IMR-90 (cell line): ENCODE results near the gene CST5. TPM values are rescaled to one million over a fixed set of nuclear protein-coding genes. Genes with fewer than 3 reads are reported as not detected.
"Not testable (repeated sequence)": the region's sequence is repeated elsewhere in the genome, so short reads cannot be mapped to it uniquely, and the experiment has no call there.

ENCODE experiments used
- ATAC-seq: fragments of 200-7000 bp; cut with Tn5 transposase; 2 replicates; pipeline ENCODE4 v1.9.1; 2020; ENCODE audit warnings: low read depth, mild to moderate bottlenecking, moderate library complexity
- BruUV-seq: library from RNA; stranded (reverse); fragments of 400-500 nt; replicated peaks from 2 replicates; lab custom pipeline; 2021; lab: Mats Ljungman, UMichigan
- CTCF ChIA-PET: fragments of 300-600 bp; formaldehyde crosslinking; extraction: SDS; loops from one replicate; lab custom pipeline; 2021; ENCODE audit warnings: antibody characterized with exemption; lab: Yijun Ruan, JAX
- POLR2A ChIA-PET: fragments of 300-600 bp; sonication (Branson Sonifier 250); formaldehyde crosslinking; loops from one replicate; lab custom pipeline; 2022; ENCODE audit warnings: antibody characterized with exemption; ENCODE audit not compliant: unreplicated experiment; lab: Charles Lee
- DNase-seq: peaks from one replicate; pipeline ENCODE4 v3.0.0; 2013
- H2AFZ ChIP-seq: replicated peaks from 2 replicates; pipeline ENCODE3; 2013; ENCODE audit warnings: low read length, mild to moderate bottlenecking; ENCODE audit not compliant: poor library complexity
- H2AK5ac ChIP-seq: 2 replicates; pipeline ENCODE4 v1.6.1; 2013; ENCODE audit warnings: low read depth, low read length, inconsistent platforms
- H2AK9ac ChIP-seq: replicated peaks from 2 replicates; pipeline ENCODE3; 2013; ENCODE audit warnings: mild to moderate bottlenecking, low read depth, low read length, moderate library complexity; ENCODE audit not compliant: poor library complexity
- H2BK120ac ChIP-seq: 2 replicates; pipeline ENCODE4 v1.6.1; 2013; ENCODE audit warnings: low read depth, low read length, inconsistent platforms
- H2BK15ac ChIP-seq: 3 replicates; pipeline ENCODE4 v1.6.1; 2013; ENCODE audit warnings: low read depth, low read length, inconsistent platforms
- H2BK20ac ChIP-seq: 2 replicates; pipeline ENCODE4 v1.6.1; 2013; ENCODE audit warnings: low read depth, mild to moderate bottlenecking, inconsistent platforms, low read length, moderate library complexity
- H2BK5ac ChIP-seq: 2 replicates; pipeline ENCODE4 v1.6.1; 2013; ENCODE audit warnings: mild to moderate bottlenecking, low read depth, low read length, inconsistent platforms; ENCODE audit not compliant: poor library complexity, severe bottlenecking
- H3K14ac ChIP-seq: replicated peaks from 2 replicates; pipeline ENCODE4 v1.6.1; 2013; ENCODE audit warnings: low read depth, low read length, inconsistent platforms
- H3K18ac ChIP-seq: 2 replicates; pipeline ENCODE4 v1.6.1; 2013; ENCODE audit warnings: low read depth, low read length, control low read depth
- H3K23ac ChIP-seq: 2 replicates; pipeline ENCODE4 v1.6.1; 2013; ENCODE audit warnings: low read depth, low read length, inconsistent platforms
- H3K27ac ChIP-seq: 2 replicates; pipeline ENCODE4 v1.5.1; 2013; ENCODE audit warnings: mild to moderate bottlenecking, control low read depth, low read length; ENCODE audit not compliant: insufficient read depth
- H3K27me3 ChIP-seq: 2 replicates; pipeline ENCODE4 v1.6.1; 2013; ENCODE audit warnings: low read length; ENCODE audit not compliant: control insufficient read depth, insufficient read depth
- H3K36me3 ChIP-seq: 2 replicates; pipeline ENCODE4 v1.6.1; 2013; ENCODE audit warnings: low read length, mixed read lengths; ENCODE audit not compliant: control insufficient read depth, insufficient read depth
- H3K4ac ChIP-seq: 2 replicates; pipeline ENCODE4 v1.6.1; 2013; ENCODE audit warnings: low read depth, low read length, inconsistent platforms
- H3K4me1 ChIP-seq: 2 replicates; pipeline ENCODE4 v1.6.1; 2013; ENCODE audit warnings: low read length, mixed read lengths; ENCODE audit not compliant: control insufficient read depth, insufficient read depth
- H3K4me2 ChIP-seq: 2 replicates; pipeline ENCODE4 v1.6.1; 2013; ENCODE audit warnings: low read depth, mild to moderate bottlenecking, control low read depth, low read length, moderate library complexity
- H3K4me3 ChIP-seq: 2 replicates; pipeline ENCODE4 v1.5.1; 2013; ENCODE audit warnings: low read depth, mild to moderate bottlenecking, control low read depth, low read length, moderate library complexity; ENCODE audit not compliant: insufficient read depth
- H3K56ac ChIP-seq: 2 replicates; pipeline ENCODE4 v1.6.1; 2013; ENCODE audit warnings: low read length, inconsistent platforms; ENCODE audit not compliant: insufficient read depth; ENCODE audit errors: extremely low read depth
- H3K79me1 ChIP-seq, 2 experiments: 2 replicates each; pipeline ENCODE4 v1.6.1; 2013; ENCODE audit warnings: low read length in 2 of 2, inconsistent platforms in 1 of 2, low read depth in 1 of 2
- H3K9ac ChIP-seq: 2 replicates; pipeline ENCODE4 v1.6.1; 2013; ENCODE audit warnings: low read depth, low read length, control low read depth
- H3K9me1 ChIP-seq: 2 replicates; pipeline ENCODE4 v1.6.1; 2013; ENCODE audit warnings: low read length, inconsistent platforms; ENCODE audit not compliant: insufficient read depth
- H3K9me3 ChIP-seq: 2 replicates; pipeline ENCODE4 v1.6.1; 2013; ENCODE audit warnings: low read length; ENCODE audit not compliant: control insufficient read depth, insufficient read depth
- H4K20me1 ChIP-seq: 2 replicates; pipeline ENCODE4 v1.6.1; 2013; ENCODE audit warnings: low read length, inconsistent platforms; ENCODE audit not compliant: insufficient read depth
- H4K5ac ChIP-seq: 2 replicates; pipeline ENCODE4 v1.6.1; 2013; ENCODE audit warnings: mild to moderate bottlenecking, low read depth, low read length, control low read depth
- H4K8ac ChIP-seq, 2 experiments: 2 replicates each; pipeline ENCODE4 v1.6.1; 2013; ENCODE audit warnings: low read depth in 2 of 2, low read length in 2 of 2, control low read depth in 1 of 2, inconsistent platforms in 1 of 2
- H4K91ac ChIP-seq: 2 replicates; pipeline ENCODE4 v1.6.1; 2013; ENCODE audit warnings: low read depth, low read length, inconsistent platforms; ENCODE audit not compliant: insufficient read depth
- WGBS, 2 experiments: methylation state at CpG; one replicate each; pipeline versions ENCODE4 v1.1.5 to v1.1.7; 2013; ENCODE audit warnings: missing lambda C conversion rate in 2 of 2; ENCODE audit not compliant: insufficient read length in 1 of 2; ENCODE audit errors: extremely low coverage in 2 of 2; 5-methylcytosine and 5-hydroxymethylcytosine counted together
- dilution Hi-C: fragments of 300-500 bp; cut with HindIII; formaldehyde crosslinking; loops from one replicate; pipeline ENCODE4 v1.14.3; 2018; ENCODE audit warnings: low sequenced_read_pairs; ENCODE audit not compliant: unreplicated experiment
- in situ Hi-C: fragments of 300-500 bp; cut with MboI; formaldehyde crosslinking; loops from 3 replicates; pipeline ENCODE4 v1.14.3; 2019; ENCODE audit warnings: low sequenced_read_pairs, inconsistent platforms, mixed read lengths
- intact Hi-C: fragments of 100-400 bp; cut with micrococcal nuclease; formaldehyde crosslinking; loops from 2 replicates; pipeline ENCODE4 v1.10.0; 2022
- polyA plus RNA-seq, 3 experiments: library from polyadenylated mRNA; depleted of rRNA; stranded (reverse); fragments of >200 nt; gene quantifications; 2 replicates each; pipeline ENCODE4 v1.2.3, GENCODE V29; 2012; ENCODE audit warnings: low replicate concordance in 1 of 3
- total RNA-seq: library from RNA; depleted of rRNA; stranded (reverse); fragments of >200 nt; gene quantifications from 2 replicates; pipeline ENCODE4 v1.2.3, GENCODE V29; 2012

Gene CST5
- total and polyA plus RNA-seq, 2 of the 4 experiments (the other 2 are of a cell fraction), result not detected

- peak overlapping the region; percentile 13 for H2BK5ac ChIP-seq
- H4K5ac ChIP-seq, H3K27me3 ChIP-seq, H3K18ac ChIP-seq, DNase-seq, H3K9me1 ChIP-seq, H3K14ac ChIP-seq, H2BK20ac ChIP-seq, H3K4me3 ChIP-seq, H4K20me1 ChIP-seq, H3K23ac ChIP-seq, BruUV-seq, dilution Hi-C loops, H3K4ac ChIP-seq, H3K36me3 ChIP-seq, H2AK9ac ChIP-seq, H2AK5ac ChIP-seq, H3K79me1 ChIP-seq, H4K91ac ChIP-seq, H4K8ac ChIP-seq, CTCF ChIA-PET, H3K9me3 ChIP-seq, H3K9ac ChIP-seq, H3K56ac ChIP-seq, H3K4me2 ChIP-seq, ATAC-seq, H2BK120ac ChIP-seq, in situ Hi-C loops, H2AFZ ChIP-seq, intact Hi-C loops, POLR2A ChIA-PET, H3K27ac ChIP-seq, H2BK15ac ChIP-seq, H3K4me1 ChIP-seq: not testable (repeated sequence)
- WGBS, 2 experiments, result 36% methylated on average over 4 of the region's 4 CpGs; no CpG with 5 or more reads in 1 of the 2 experiments
Measured at GRCh38 chr20:23890867-23891266, 11.3 kb upstream of the CST5 start.
